ENCODE measurements around the gene NHERF2. TPM values are rescaled to one million over a fixed set of nuclear protein-coding genes. Genes with fewer than 3 reads are reported as not detected.

The NHERF2 gene
- total and polyA plus RNA-seq, 5 donors from 2014 or later, result 0.09 to 1.5 (median 0.27) TPM

DNA sequence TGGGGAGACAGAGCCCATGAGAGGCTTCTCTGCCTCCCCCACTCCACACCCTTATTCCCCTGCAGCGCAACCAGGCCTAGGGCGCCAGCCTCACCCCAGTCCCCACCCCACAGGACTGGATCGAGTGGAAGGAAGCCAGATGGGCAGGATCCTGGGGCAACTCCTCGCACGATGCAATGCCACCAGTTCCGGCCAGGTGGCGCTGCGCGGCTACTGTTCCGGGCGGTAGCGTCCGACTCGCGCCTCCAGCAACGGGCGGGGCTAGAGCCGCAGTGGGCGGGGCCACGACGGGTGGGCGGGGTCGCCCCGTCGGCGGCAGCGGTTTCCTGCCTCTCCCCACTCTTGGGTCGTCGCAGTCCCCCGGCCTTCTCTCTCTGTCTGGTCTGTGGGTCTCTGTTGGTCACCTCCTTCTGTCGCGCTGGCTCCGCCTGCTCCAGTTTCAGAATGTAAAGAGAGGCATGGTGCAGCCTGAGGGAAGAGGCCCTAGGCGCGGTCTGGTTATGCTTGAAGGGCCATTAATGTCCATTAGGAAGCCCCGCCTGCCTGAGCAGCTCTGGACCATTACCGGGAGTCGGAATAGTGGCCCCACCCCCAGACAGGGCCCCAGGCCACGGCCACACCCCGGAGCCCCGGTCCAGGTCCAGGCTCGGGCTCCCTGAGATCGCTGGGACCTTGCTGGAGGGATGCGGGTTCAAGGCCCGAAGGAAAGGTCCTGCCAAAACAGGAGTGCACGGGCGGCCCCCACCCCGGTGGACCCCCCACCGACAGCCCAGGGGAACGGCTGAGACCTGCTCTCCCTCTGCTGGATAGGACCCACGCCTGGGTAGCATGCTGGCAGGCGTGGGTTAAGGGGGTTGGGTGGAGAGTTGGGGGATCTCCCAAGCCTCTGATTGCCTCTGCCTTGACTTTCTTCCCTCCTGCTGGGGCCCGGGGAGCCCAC, 3.3 kb upstream of the NHERF2 start:
- Histone ChIP-seq H3K27ac (ENCODE audit: insufficient read depth, low read length, poor library complexity, severe bottlenecking) (no peak overlapping the region), H3K27me3 (ENCODE audit: control insufficient read depth, insufficient read depth, low read length) (no peaks in the 10 kb centered on the region), H3K4me1 (ENCODE audit: control insufficient read depth, insufficient read depth, low read length, poor library complexity, severe bottlenecking) (peaks cover 42% of the 10 kb centered on the region), H3K36me3 (ENCODE audit: control insufficient read depth, insufficient read depth, low read length) (no peaks in the 10 kb centered on the region), H3K4me3 (ENCODE audit: low read depth, low read length) (no peak overlapping the region), H3K9me3 (ENCODE audit: control insufficient read depth in 2 of 2, low read length in 2 of 2) (no peaks in the 10 kb centered on the region)
- Mint-ChIP-seq H3K4me1 (peaks cover 0 to 25% (median 6%) of the 10 kb centered on the region in 4 donors), H3K27ac (peak overlapping the region in 1 of 3 donors; percentile 88), H3K36me3 (no peaks in the 10 kb centered on the region), H3K27me3 (peaks cover 55% of the 10 kb centered on the region), H3K4me3 (peak overlapping the region; percentile 60 to 80 (median 74)), H3K9me3 (no peaks in the 10 kb centered on the region)
- ATAC-seq (ENCODE audit: low read depth in 2 of 2), result peak; percentile 88 to 90
- DNase-seq, result peak; percentile 90 to 92 (median 91)

DNA sequence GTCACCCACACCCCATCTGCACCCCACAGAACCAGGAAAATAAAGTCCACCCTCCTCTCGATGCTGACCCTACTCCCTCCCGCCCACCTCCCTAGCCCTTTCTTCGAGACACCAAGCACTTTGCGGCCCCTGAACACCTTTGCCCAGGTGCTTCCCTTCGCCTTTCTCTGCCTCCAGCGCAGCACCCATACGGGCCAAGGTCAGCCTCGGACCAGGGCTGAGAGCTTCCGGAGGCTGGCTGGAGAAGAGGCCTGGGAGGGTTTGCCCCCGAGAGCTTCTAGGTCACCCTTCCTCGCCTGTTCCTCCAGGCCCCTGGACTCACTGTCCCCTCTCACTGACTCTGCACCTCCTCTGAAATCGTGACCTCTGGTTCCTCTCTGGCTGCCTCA, 2.7 kb upstream of the NHERF2 start:
- H3K4me1 ChIP-seq (ENCODE audit: control insufficient read depth, insufficient read depth, low read length, poor library complexity, severe bottlenecking), result peaks cover 42% of the 10 kb centered on the region
- H3K27ac ChIP-seq (ENCODE audit: insufficient read depth, low read length, poor library complexity, severe bottlenecking), result no peak overlapping the region
- H3K9me3 Mint-ChIP-seq, result no peaks in the 10 kb centered on the region
- peak overlapping the region in 2 of 4 donors; percentile 22 to 52 for H3K4me3 Mint-ChIP-seq
- H3K9me3 ChIP-seq (ENCODE audit: control insufficient read depth in 2 of 2, low read length in 2 of 2), result no peaks in the 10 kb centered on the region
- peaks cover 51% of the 10 kb centered on the region for H3K27me3 Mint-ChIP-seq
- no peaks in the 10 kb centered on the region for H3K27me3 ChIP-seq (ENCODE audit: control insufficient read depth, insufficient read depth, low read length)
- ATAC-seq (ENCODE audit: low read depth in 2 of 2), result no peak
- peak overlapping the region in 1 of 3 donors; percentile 62 for H3K27ac Mint-ChIP-seq
- H3K4me3 ChIP-seq (ENCODE audit: low read depth, low read length), result no peak overlapping the region
- peaks cover 0 to 25% (median 6%) of the 10 kb centered on the region in 4 donors for H3K4me1 Mint-ChIP-seq
- no peak for DNase-seq
- H3K36me3 Mint-ChIP-seq, result no peaks in the 10 kb centered on the region
- no peaks in the 10 kb centered on the region for H3K36me3 ChIP-seq (ENCODE audit: control insufficient read depth, insufficient read depth, low read length)

DNA sequence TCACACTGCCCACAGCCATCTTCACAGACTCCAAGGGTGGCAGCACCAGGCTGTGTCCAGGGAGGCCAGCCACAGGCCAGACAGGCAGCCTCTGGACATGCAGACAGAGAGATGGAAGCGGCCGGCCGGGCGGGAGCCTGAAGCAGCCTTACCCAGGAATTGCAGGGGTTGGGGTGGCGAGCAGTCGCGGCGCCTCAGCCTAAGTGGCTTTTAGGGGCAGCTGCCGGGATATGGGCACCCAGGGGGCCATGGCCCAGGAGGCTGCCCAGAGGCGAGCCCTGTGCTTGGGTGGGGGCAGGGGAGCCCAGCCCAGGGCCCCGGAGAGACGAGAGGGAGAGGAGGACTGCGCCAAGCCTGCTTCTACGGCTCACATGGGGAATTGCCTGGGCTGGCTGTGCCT, 1.5 kb upstream of the NHERF2 start:
- Mint-ChIP-seq H3K4me1 (peaks cover 0 to 25% (median 6%) of the 10 kb centered on the region in 4 donors), H3K4me3 (peak overlapping the region in 1 of 4 donors; percentile 57), H3K9me3 (no peaks in the 10 kb centered on the region), H3K36me3 (no peaks in the 10 kb centered on the region), H3K27me3 (peaks cover 50% of the 10 kb centered on the region), H3K27ac (no peak overlapping the region)
- Histone ChIP-seq H3K4me3 (ENCODE audit: low read depth, low read length) (no peak overlapping the region), H3K27ac (ENCODE audit: insufficient read depth, low read length, poor library complexity, severe bottlenecking) (no peak overlapping the region), H3K36me3 (ENCODE audit: control insufficient read depth, insufficient read depth, low read length) (no peaks in the 10 kb centered on the region), H3K4me1 (ENCODE audit: control insufficient read depth, insufficient read depth, low read length, poor library complexity, severe bottlenecking) (peaks cover 33% of the 10 kb centered on the region), H3K27me3 (ENCODE audit: control insufficient read depth, insufficient read depth, low read length) (no peaks in the 10 kb centered on the region), H3K9me3 (ENCODE audit: control insufficient read depth in 2 of 2, low read length in 2 of 2) (no peaks in the 10 kb centered on the region)
- ATAC-seq (ENCODE audit: low read depth in 2 of 2) (no peak), DNase-seq (no peak)

DNA sequence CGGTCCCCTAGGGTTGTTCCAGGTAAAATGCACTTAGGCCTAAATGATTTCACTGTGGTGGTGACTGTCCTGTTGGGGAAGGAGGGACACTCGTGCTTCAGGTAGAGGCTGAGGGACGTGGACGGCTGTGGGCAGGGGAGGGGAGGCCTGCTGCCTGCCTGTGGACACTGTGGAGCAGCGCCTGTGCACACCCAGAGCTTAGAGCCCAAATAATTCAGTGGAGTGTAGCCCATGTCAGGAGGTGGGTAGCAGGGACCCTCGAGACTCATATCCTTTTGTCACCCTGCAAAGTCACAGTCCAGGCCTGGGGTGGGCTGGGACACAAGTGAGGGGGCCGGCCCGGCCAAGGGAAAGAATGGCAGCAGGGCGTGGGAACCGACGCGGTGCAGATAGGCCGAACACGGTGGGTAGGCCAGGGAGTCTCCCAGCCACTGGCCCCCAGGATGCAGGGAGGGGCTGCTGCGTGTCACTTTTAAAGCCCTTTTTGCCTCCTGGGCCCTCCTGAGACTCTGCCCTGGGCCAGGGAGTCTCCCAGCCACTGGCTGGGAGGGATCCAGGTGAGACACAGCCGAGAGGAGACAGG, 733 bp upstream of the NHERF2 start:
- DNase-seq, result no peak
- H3K36me3 ChIP-seq (ENCODE audit: control insufficient read depth, insufficient read depth, low read length), result no peaks in the 10 kb centered on the region

DNA sequence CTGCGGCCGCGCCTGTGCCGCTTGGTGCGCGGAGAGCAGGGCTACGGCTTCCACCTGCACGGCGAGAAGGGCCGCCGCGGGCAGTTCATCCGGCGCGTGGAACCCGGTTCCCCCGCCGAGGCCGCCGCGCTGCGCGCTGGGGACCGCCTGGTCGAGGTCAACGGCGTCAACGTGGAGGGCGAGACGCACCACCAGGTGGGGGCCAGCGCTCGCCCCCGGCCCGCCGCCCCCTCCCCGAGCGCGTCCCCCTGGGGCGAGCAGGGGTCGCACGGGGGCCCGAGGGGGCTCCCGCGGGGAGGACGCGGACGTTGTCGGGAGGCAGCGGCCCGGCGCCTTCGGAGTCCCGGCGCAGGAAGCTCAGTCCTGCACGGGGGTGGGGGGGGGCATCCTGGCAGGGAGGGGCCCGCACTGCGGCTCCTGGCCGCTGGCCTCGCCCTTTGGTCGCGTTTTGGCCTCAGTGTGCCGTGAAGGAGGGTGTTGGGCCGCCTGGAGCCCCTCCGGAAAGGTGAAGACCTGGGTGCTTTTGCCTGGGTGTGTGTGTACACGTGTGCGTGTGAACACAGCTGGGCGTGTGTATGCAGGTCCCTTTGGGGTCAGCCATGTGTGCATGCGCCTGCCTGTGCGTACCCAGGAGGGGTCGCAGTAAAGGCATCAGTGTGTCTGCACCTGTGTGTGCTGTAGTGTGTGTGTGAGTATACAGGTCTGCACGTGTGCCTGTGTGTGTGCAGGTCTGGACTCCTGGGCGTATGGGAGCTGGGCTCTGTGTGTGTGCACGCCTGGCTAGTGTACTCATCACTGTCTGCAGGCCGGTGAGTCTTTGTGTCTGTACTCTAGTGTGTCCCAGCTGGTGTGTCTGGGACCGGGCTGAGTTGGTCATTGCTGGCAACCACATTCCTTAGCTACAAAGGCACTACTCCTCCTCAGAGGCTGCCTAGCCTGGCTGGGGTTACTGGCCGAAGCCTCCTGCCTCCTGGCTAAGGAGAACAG, 615 bp downstream of the NHERF2 start:
- H3K36me3 Mint-ChIP-seq, result no peaks in the 10 kb centered on the region
- no peak for DNase-seq
- H3K27me3 Mint-ChIP-seq, result peaks cover 32% of the 10 kb centered on the region
- peak overlapping the region; percentile 69 to 84 (median 83) for H3K4me3 Mint-ChIP-seq
- ATAC-seq (ENCODE audit: low read depth in 2 of 2), result peak; percentile 6 to 7
- Histone ChIP-seq H3K27ac (ENCODE audit: insufficient read depth, low read length, poor library complexity, severe bottlenecking) (no peak overlapping the region), H3K36me3 (ENCODE audit: control insufficient read depth, insufficient read depth, low read length) (no peaks in the 10 kb centered on the region), H3K4me1 (ENCODE audit: control insufficient read depth, insufficient read depth, low read length, poor library complexity, severe bottlenecking) (peaks cover 29% of the 10 kb centered on the region), H3K9me3 (ENCODE audit: control insufficient read depth in 2 of 2, low read length in 2 of 2) (no peaks in the 10 kb centered on the region), H3K27me3 (ENCODE audit: control insufficient read depth, insufficient read depth, low read length) (no peaks in the 10 kb centered on the region), H3K4me3 (ENCODE audit: low read depth, low read length) (no peak overlapping the region)
- H3K9me3 Mint-ChIP-seq, result no peaks in the 10 kb centered on the region
- peaks cover 0 to 23% (median 6%) of the 10 kb centered on the region in 4 donors for H3K4me1 Mint-ChIP-seq
- peak overlapping the region in 1 of 3 donors; percentile 31 for H3K27ac Mint-ChIP-seq

More for the DNA sequence above, 733 bp upstream of the NHERF2 start:
- peaks cover 0 to 23% (median 6%) of the 10 kb centered on the region in 4 donors for H3K4me1 Mint-ChIP-seq
- no peaks in the 10 kb centered on the region for H3K9me3 Mint-ChIP-seq
- ATAC-seq (ENCODE audit: low read depth in 2 of 2), result no peak
- H3K27me3 Mint-ChIP-seq, result peaks cover 44% of the 10 kb centered on the region
- H3K4me3 Mint-ChIP-seq, result peak overlapping the region in 3 of 4 donors; percentile 43 to 61 (median 57)
- peaks cover 29% of the 10 kb centered on the region for H3K4me1 ChIP-seq (ENCODE audit: control insufficient read depth, insufficient read depth, low read length, poor library complexity, severe bottlenecking)
- H3K4me3 ChIP-seq (ENCODE audit: low read depth, low read length), result no peak overlapping the region
- peak overlapping the region in 1 of 3 donors; percentile 56 for H3K27ac Mint-ChIP-seq
- no peak overlapping the region for H3K27ac ChIP-seq (ENCODE audit: insufficient read depth, low read length, poor library complexity, severe bottlenecking)
- H3K27me3 ChIP-seq (ENCODE audit: control insufficient read depth, insufficient read depth, low read length), result no peaks in the 10 kb centered on the region
- H3K36me3 Mint-ChIP-seq, result no peaks in the 10 kb centered on the region
- H3K9me3 ChIP-seq (ENCODE audit: control insufficient read depth in 2 of 2, low read length in 2 of 2), result no peaks in the 10 kb centered on the region

DNA sequence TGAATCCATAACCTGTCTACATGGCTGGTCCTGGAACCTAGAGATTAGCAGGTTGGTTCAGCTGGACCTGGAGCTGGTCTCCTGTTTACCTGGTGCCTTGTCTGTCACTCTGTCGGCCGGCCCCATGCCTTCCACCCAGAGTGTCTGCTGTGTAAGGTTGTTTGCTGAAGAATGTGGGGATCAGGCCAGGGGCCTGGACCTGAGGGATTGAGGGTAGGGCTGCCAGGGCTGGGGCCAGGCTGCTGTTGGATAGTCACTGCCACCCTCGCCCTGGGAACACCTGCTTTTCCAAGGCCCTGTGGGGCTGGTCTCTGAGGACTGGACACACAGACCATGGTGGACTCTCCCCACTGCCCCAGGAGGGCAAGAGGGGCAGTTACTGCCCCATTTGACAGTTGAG, 1.4 kb downstream of the NHERF2 start:
- H3K4me1 Mint-ChIP-seq, result peaks cover 0 to 17% (median 3%) of the 10 kb centered on the region in 4 donors
- peak overlapping the region in 1 of 3 donors; percentile 42 for H3K27ac Mint-ChIP-seq
- peak overlapping the region; percentile 4 to 82 (median 66) for H3K4me3 Mint-ChIP-seq
- Histone ChIP-seq H3K4me1 (ENCODE audit: control insufficient read depth, insufficient read depth, low read length, poor library complexity, severe bottlenecking) (peaks cover 22% of the 10 kb centered on the region), H3K27me3 (ENCODE audit: control insufficient read depth, insufficient read depth, low read length) (no peaks in the 10 kb centered on the region), H3K4me3 (ENCODE audit: low read depth, low read length) (no peak overlapping the region), H3K9me3 (ENCODE audit: control insufficient read depth in 2 of 2, low read length in 2 of 2) (no peaks in the 10 kb centered on the region), H3K36me3 (ENCODE audit: control insufficient read depth, insufficient read depth, low read length) (no peaks in the 10 kb centered on the region), H3K27ac (ENCODE audit: insufficient read depth, low read length, poor library complexity, severe bottlenecking) (no peak overlapping the region)
- no peaks in the 10 kb centered on the region for H3K36me3 Mint-ChIP-seq
- DNase-seq (no peak), ATAC-seq (ENCODE audit: low read depth in 2 of 2) (no peak)
- no peaks in the 10 kb centered on the region for H3K9me3 Mint-ChIP-seq
- peaks cover 24% of the 10 kb centered on the region for H3K27me3 Mint-ChIP-seq

DNA sequence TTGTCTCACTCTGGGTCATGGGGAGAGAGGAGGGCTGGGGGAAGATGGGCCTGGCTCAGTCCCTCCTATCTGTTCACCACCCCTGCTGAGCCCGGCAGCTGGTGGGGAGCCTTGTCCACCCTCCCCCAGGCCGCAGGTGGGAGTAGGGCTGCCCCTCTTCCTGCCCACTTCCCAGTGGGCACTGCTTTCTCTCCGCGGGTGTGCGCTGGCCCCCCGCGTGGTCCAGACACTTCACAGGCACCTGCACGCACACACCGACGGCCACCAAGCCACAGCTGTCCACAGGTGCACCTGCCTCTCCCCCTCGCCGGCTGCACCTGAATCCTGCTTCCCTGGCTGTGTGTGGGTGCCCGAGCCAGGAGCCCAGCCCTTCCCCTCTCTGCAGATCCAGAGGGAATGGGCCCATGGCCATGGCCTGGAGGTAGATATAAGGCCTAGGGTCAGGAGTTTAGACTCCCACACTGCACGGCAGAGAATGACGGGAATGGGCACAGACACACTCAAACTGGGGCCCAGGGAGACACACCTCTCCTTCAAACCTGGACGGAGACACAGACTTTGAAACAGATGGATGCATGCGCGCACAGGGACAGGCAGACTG, 2.0 kb downstream of the NHERF2 start:
- H3K27me3 ChIP-seq (ENCODE audit: control insufficient read depth, insufficient read depth, low read length), result no peaks in the 10 kb centered on the region
- DNase-seq (no peak), ATAC-seq (ENCODE audit: low read depth in 2 of 2) (no peak)
- no peaks in the 10 kb centered on the region for H3K36me3 ChIP-seq (ENCODE audit: control insufficient read depth, insufficient read depth, low read length)
- no peak overlapping the region for H3K27ac Mint-ChIP-seq
- H3K9me3 Mint-ChIP-seq, result no peaks in the 10 kb centered on the region
- peaks cover 0 to 13% (median 2%) of the 10 kb centered on the region in 4 donors for H3K4me1 Mint-ChIP-seq
- H3K9me3 ChIP-seq (ENCODE audit: control insufficient read depth in 2 of 2, low read length in 2 of 2), result no peaks in the 10 kb centered on the region
- no peaks in the 10 kb centered on the region for H3K36me3 Mint-ChIP-seq
- peaks cover 21% of the 10 kb centered on the region for H3K27me3 Mint-ChIP-seq
- H3K4me1 ChIP-seq (ENCODE audit: control insufficient read depth, insufficient read depth, low read length, poor library complexity, severe bottlenecking), result peaks cover 17% of the 10 kb centered on the region
- no peak overlapping the region for H3K27ac ChIP-seq (ENCODE audit: insufficient read depth, low read length, poor library complexity, severe bottlenecking)
- H3K4me3 ChIP-seq (ENCODE audit: low read depth, low read length), result no peak overlapping the region
- H3K4me3 Mint-ChIP-seq, result no peak overlapping the region

All from CD4-positive, CD25-positive, alpha-beta regulatory T cell (primary cell).